GM18873 (cell line): ENCODE data around the gene CARD14.
"Not testable (repeated sequence)": the region's sequence is repeated elsewhere in the genome, so short reads cannot be mapped to it uniquely, and the experiment has no call there.

ENCODE experiments used
- ATAC-seq: cut with Tn5 transposase; IDR thresholded peaks from one replicate; pipeline ENCODE4 v1.9.1; 2021; ENCODE audit warnings: mild to moderate bottlenecking, moderate library complexity, moderate number of reproducible peaks; ENCODE audit not compliant: unreplicated experiment, low FRiP score

Gene CARD14

DNA sequence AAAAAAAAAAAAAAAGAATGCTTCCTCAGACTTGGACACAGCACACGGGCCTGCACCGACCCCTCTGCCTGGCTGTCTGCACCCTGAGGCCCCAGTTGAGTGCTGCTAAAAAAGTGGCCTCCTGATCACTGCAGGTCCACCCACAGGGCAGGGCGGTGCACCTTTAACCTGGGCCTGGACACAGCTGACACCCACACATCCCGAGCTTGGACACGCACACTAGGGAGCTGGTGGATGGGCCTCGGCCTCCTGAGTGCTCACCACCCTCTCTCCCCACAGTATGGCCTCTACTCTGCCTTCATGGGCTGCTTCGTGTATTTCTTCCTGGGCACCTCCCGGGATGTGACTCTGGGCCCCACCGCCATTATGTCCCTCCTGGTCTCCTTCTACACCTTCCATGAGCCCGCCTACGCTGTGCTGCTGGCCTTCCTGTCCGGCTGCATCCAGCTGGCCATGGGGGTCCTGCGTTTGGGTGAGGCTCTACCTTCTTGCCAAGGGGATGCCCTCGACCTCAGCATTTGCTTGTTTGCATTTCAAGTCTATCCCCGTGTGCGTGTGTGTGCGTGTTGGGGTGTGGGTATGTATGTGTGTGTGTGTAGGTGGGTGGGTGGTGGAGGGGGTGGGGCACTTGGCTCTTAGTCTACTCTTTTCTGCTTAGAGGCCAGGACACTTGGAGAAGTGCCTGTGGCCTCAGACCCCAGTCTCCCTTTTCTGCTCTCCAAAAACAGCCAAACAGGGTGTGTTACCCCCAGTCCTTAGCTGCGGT is 52.7 kb downstream of the CARD14 start:
- ATAC-seq: no peak

DNA sequence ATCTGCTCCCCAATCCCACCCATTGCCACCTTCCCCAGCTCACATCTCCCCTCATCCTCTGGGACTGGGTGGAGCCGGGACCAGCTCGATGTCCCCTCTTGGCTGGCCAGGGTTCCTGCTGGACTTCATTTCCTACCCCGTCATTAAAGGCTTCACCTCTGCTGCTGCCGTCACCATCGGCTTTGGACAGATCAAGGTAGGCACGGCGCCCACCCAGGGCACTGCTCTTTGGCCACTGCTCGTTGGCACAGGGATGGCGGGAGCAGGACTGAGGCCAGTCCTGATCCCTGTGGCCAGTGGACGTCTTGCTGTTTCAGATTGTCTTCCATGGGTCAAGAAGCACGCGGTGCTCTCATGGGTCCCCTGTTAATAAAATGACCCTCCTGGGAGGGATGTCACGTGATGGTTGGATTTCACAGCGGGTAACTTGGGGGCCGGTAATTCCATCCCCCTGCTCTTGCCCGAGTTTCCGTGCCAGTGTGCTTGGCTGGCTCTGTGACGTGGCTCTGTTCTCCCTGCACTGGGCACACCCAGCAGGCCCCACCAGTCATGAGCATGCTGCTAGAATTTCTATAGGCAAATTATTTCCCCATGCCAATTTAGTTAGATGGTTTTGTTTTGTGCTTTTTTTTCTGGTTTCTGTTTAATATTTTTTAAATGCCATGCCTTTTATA is 53.4 kb downstream of the CARD14 start:
- ATAC-seq: no peak

DNA sequence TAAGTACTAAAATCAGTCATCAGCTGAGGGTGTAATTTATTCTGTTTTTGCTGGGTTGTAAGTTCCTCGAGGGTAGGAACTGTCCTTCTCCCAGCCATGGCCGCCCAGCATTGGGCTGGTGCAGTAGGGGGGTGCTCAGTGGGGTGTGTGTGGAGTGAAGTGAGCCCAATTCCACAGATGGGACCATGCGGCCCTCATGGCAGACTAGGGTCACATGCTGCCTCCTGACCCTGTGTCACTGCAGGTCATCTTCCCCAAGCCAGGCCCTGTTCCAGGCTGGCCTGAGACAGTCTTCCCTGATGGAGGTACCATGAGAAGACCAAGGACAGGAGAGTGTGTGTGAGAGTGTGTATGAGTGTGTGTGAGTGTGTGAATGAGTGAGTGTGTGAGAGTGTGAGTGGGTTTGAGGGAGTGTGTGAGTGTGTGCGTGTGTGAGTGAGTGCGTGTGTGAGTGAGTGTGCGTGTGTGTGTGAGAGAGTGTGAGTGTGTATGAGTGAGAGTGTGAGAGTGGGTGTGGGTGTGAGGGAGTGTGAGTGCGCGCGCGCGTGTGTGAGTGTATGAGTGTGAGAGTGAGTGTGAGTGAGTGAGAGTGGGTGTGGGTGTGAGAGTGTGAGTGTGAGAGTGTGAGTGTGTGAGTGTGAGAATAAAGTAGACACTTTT is 54.1 kb downstream of the CARD14 start:
- no peak for ATAC-seq

DNA sequence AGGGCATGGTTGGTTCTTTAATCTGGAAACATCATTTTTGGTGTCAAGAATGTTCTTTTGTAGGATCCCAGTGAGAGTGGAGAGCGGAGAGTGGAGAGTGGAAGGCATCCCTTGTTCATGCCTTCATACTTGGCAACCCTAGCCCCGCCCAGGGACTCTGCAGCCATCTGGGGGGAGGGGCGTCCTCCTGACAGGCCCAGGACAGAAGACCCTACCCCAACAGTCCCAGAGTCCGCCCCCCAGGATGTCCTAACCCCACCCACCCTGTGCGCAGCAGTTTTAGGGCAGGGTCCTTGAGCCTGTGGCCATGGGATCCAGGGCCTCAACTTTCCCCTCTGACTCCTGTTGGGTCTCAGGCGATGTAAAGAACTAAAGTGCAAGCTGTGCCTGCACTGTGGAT is 54.9 kb downstream of the CARD14 start:
- ATAC-seq: no peak

DNA sequence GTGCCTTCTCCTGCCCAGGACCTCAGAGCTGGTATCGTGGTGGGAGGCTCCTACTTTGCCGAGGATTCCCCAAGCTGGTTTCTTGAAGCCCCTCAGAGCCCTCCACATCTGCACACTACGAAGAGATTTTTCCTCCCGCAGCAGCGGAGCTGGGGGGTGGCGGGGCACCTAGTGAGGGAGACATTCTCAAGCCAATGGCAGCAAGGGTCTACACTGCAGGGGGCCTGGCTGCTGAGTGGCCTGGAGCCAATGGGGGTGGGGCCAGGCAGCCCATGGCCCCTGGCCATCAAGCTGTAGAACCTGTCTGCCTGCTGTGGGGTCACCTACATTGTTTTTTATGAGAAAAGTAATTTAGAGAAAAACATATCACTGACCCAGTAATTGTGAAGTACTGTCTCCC is 55.4 kb downstream of the CARD14 start:
- ATAC-seq: no peak

DNA sequence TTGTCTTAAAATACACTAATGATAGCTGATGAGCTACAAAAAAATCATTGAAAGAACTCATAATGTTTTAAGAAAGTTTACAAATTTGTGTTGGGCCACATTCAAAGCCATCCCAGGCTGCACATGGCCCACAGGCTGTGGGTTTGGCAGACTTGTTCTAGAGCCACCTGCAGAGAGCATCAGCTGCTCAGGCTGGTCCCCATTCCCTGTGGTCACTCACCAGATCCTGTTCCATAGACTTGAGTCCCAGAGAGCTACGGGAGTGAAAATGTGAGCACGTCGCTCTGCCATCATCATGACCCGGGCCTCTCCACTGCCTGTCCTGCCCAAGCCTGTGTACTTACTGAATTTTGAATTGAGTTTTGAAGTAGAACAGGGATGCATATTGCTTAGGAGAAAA is 57.3 kb downstream of the CARD14 start:
- no peak for ATAC-seq

DNA sequence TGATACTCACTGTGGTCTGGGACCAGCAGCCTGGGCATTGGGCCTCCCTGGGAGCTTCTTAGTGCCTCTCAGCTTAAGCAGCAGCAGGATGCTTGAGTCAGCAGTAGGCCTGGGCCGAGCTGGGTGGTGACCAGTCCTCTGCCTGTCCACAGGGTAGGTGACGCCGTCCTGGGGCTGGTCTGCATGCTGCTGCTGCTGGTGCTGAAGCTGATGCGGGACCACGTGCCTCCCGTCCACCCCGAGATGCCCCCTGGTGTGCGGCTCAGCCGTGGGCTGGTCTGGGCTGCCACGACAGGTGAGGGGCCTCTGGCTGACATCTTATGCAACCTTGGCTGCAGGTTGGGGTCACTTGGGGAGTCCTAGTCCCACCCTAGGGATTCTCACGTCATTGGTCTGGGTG is 57.8 kb downstream of the CARD14 start:
- no peak for ATAC-seq

DNA sequence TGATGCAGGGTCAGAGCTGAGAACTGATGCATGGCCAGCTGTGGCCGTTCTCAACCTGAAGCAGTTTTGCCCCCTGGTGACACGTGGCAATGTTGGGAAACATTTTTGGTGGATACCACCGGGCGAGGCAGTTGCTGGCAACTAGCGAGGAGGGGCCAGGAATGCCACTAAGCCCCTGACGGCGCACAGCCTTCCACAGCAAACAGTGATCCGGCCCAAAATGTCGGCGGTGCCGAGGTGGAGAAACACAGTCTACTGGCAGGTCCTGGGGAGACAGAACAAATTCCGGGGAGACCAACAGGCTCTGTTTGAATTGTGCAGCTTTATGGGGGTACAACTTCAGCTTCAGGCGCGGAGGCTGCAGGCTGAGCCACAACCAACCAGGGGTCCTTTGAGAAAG is 58.6 kb downstream of the CARD14 start:
- no peak for ATAC-seq

DNA sequence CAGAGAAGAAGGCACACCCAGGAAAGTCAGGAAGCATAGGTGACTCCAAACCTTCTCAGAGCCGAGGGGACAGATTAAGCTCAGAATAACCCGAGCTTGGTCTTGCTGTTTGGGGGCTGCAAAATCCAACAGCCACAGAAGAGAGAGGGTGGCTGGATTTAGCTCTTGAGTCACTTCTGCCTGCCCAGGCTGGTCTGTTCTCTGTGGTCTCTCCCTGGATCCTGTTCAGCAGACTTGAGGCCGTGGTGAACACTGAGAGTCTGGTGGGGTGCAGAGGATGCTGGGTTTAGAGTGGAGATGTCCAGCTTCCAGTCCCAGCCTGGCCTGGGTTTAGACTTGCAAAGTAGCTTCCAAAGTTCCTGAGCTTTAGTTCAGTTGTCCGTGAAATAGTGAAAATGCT is 59.2 kb downstream of the CARD14 start:
- ATAC-seq: no peak

DNA sequence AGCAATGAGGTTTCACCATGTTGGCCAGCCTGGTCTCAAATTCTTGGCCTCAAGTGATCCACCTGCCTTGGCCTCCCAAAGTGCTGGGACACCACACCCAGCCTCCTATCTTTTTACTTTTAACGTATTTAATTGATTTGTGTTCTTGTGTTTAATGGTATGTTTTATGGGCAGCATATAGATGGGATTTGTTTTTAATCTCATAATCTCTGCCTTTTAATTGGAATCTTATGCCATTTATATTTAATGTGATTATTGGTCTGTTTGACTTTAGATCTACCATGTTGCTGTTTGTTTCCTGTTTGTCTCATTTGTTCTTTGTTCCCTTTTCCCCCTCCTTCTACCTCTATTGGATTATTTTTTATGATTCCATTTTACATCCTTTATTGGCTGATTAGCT is 62.6 kb downstream of the CARD14 start:
- no peak for ATAC-seq

DNA sequence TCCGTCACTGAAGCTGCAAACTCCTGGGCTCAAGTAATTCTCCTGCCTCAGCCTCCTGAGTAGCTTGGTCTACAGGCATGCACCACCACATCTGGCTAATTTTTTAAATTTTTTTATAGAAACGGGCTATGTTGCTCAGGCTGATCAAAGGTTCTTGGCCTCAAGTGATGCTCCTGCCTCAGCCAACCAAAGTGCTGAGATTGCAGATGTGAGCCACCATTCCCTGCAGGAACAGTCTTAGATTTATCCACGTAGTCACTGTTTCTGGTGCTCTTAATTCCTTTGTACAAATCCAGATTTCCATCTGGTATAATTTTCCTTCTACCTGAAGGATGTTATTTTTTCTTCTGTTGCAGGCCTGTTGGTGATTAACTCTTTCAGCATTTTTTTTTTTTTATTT is 63.4 kb downstream of the CARD14 start:
- no peak for ATAC-seq

DNA sequence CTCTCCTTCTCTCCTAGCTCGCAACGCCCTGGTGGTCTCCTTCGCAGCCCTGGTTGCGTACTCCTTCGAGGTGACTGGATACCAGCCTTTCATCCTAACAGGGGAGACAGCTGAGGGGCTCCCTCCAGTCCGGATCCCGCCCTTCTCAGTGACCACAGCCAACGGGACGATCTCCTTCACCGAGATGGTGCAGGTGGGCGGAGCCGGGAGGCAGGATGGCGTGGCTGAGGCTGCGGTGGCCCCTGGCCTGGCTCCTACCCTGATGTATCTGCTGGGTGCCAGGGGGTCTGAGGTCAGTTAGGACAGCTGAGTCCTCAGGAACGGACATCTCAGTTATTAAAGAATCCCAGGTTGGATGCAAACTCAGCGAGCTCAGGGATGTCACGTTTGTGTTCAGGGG is 67.1 kb downstream of the CARD14 start:
- no peak for ATAC-seq

DNA sequence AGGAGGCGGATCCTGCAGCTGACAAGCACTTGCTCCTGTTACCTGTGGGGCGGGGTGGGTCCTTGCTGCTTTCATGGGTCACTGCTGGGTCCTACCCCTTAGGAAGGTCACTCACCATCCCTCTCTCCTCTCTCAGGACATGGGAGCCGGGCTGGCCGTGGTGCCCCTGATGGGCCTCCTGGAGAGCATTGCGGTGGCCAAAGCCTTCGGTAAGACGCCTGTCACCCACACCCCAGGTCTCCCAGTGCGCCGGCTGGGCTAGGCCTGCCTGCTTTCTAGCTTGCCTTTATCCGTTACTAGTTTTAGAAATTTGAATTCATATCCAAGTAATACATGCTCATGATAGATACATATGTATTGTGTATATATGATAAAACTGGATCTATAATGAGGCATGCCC is 67.6 kb downstream of the CARD14 start:
- no peak for ATAC-seq

DNA sequence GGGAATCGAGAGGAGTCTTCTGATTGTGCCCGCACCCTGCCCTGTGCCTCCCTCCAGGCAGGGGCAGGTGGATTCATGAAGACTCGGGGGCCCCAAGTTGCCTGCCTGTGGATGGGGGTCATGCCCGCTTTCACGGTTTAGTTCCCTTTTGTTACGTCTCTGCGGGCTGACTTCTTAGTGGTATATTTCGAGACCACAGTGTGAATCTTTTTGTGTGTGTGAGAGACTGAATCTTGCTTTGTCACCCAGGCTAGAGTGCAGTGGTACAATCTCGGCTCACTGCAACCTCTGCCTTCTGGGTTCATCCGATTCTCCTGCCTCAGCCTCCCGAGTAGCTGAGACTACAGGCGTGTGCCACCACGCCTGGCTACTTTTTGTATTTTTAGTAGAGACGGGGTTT is 72.7 kb downstream of the CARD14 start:
- ATAC-seq: no peak

DNA sequence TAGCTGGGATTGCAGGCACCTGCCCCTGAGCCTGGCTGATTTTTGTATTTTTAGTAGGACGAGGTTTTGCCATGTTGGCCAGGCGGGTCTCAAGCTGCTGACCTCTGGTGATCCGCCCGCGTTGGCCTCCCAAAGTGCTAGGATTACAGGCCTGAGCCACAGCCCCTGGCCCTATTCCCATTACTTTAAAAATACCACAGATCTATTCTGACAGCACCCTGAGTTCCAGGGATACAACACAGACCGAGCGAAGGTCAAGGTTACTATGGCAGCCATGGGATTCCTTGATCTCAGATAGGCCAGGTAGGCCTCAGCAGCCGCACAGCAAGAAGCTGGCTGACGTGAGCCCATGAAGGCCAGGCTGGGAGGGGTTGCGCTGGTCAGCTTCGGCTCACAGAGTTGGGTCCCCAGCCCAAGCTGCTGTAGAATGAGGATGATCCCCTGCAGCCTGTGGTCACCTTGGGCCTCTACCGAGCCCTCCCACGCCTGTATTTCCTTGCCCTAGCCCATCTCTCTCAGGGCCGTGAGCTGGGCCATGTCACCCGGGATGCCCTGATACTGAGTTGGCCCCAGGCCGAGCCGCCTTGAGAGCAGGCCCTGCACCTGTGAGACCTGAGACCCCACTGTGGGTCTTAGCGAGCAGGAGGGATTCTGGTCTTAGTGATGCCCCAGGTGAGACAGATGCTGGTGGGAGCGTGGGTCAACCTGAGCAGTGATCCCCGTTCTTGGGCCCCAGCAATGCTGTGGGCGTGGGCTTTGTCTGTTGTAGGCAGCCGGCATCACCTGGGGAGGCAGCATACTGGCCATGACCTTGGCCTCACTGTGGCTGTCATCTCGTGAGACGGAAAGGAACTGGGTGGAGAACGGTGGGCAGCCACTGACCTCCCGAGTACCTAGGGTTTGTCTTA is 74.0 kb downstream of the CARD14 start:
- no peak for ATAC-seq

DNA sequence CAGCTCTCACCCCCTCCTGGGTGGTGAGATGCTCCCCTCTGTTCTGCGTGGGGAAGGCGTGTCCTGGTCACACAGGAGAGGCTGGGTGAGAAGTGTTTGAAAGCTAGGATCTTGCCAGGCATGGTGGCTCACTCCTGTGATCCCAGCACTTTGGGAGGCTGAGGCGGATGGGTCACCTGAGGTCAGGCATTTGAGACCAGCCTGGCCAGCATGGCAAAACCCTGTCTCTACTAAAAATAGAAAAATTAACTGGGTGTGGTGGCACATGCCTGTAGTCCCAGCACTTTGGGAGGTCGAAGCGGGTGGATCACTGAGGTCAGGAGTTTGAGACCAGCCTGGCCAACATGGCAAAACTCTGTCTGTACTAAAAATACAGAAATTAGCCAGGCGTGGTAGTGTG is 74.6 kb downstream of the CARD14 start:
- not testable (repeated sequence) for ATAC-seq

DNA sequence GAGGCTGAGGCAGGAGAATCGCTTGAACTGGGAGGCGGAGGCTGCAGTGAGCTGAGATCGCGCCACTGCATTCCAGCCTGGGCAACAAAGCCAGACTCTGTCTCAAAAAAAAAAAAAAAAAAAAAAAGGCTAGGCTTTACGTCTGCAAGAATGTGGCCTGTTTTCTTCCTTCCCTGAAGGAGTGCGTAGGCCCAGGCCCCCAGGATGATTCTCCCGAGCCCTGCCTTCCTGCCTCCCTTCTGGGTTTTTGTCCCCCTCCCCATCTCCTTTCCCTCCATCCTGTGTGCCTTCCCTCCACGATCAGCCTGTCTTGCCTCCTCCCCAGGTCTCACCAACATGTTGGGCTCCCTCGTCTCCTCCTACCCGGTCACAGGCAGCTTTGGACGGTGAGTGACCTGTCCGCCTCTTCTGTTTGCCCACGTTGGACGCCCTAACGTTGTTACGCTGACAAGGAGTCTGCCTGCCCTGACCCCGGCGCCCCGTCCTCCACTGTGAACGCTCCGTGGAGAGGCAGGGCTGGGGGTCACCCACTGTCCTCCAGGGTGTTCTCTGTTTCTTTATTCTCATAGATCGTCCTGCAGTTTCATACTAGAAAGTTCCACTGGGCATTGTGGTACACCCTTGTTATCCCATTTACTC is 75.2 kb downstream of the CARD14 start:
- no peak for ATAC-seq

DNA sequence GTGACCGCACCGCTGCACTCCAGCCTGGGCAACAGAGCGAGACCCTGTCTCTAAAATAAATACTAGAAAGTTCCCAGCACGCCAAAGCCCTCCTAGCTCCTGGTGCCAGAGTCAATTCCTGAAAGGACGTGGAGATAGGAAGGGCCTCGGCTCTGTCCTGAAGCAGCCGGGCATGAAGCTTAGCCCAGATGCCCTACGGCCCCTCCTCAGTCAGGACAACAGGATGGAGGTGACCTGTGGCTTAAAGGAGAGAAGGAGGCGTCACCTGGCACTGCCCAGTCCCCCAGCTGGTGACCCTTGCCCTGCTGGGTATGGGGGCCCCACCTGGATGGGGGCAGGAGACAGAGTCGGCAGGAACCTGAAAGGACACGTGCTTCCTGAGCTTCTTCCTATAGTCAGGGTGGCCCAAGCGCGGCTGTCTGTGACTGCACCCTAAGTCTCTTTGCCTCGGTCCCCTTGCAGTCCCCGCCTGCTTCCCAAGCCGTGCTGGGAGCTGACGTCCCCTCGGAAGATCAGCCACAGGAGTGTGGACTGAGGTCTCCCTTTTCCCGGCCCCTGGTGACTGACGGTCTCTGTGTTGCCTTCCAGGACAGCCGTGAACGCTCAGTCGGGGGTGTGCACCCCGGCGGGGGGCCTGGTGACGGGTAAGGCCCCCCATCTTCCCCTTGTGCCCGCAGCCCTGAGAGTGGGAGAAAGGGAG is 75.9 kb downstream of the CARD14 start:
- no peak for ATAC-seq

DNA sequence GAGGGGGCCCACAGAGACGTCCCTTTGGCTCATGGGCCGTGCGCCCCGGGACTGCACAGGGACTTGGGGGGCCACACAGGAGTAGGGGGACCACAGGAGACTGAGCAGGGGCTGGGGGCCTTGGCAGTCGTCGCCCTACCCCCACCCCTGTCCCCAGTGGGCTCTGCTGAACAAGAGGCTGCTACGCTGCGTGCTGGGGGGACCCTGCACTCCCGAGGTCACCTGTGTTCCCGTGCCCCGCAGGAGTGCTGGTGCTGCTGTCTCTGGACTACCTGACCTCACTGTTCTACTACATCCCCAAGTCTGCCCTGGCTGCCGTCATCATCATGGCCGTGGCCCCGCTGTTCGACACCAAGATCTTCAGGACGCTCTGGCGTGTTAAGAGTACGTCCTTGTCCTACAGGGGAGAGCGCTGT is 76.4 kb downstream of the CARD14 start:
- ATAC-seq: no peak

DNA sequence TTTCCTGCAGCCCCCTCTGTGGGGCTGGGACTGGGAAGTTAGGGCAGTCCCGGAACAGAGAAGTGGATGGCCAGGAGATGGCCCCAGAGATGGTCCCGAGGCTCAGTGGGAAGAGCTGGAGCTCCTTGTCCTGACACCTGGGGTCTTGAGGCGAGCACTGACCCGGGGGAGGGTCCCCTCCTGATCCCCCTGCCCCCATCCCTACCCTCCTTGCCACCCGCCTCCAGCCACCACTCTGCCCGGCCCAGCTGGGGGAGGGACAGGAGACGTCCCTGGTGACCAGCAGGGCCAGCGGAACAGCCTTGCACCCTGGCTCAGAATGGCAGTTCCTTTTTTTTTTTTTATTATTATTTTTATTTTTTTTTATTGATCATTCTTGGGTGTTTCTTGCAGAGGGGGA is 76.9 kb downstream of the CARD14 start:
- no peak for ATAC-seq
